GM13977 (cell line): Measurements from ENCODE around the gene RFLNA.

Experiments used
- DNase-seq: peaks from one replicate; pipeline ENCODE4 v3.0.0; 2012; ENCODE audit warnings: low spot score
- in situ Hi-C: fragments of 300-500 bp; cut with MboI; formaldehyde crosslinking; loops from one replicate; pipeline ENCODE4 v1.12.0; 2022; ENCODE audit warnings: low sequenced_read_pairs, low pct_unique_long_range_greater_than_20kb, mixed read lengths, inconsistent platforms; ENCODE audit not compliant: unreplicated experiment
- TF ChIP-seq, protein P1 (sequence below): IDR thresholded peaks from 2 replicates; pipeline ENCODE4 v1.5.1; 2012; ENCODE audit warnings: mild to moderate bottlenecking, control low read depth; ENCODE audit not compliant: insufficient read depth; ENCODE audit errors: extremely low read depth, missing control alignments

RFLNA gene

GRCh38 chr12:124306686-124307555 is 12.0 kb downstream of the RFLNA start:
- TF ChIP-seq, protein P1, sequence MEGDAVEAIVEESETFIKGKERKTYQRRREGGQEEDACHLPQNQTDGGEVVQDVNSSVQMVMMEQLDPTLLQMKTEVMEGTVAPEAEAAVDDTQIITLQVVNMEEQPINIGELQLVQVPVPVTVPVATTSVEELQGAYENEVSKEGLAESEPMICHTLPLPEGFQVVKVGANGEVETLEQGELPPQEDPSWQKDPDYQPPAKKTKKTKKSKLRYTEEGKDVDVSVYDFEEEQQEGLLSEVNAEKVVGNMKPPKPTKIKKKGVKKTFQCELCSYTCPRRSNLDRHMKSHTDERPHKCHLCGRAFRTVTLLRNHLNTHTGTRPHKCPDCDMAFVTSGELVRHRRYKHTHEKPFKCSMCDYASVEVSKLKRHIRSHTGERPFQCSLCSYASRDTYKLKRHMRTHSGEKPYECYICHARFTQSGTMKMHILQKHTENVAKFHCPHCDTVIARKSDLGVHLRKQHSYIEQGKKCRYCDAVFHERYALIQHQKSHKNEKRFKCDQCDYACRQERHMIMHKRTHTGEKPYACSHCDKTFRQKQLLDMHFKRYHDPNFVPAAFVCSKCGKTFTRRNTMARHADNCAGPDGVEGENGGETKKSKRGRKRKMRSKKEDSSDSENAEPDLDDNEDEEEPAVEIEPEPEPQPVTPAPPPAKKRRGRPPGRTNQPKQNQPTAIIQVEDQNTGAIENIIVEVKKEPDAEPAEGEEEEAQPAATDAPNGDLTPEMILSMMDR: no peak
- in situ Hi-C loops: loop anchor here (25.0 kb wide), 1 partner anchor 270 kb away; no protein-coding TSS in a partner anchor
- no peak for DNase-seq

- TF ChIP-seq, protein P1: no peak
- in situ Hi-C loops: loop anchor here (25.0 kb wide), 1 partner anchor 270 kb away; no protein-coding TSS in a partner anchor
- no peak for DNase-seq
Measured at GRCh38 chr12:124307556-124307825, 12.6 kb downstream of the RFLNA start.

DNA sequence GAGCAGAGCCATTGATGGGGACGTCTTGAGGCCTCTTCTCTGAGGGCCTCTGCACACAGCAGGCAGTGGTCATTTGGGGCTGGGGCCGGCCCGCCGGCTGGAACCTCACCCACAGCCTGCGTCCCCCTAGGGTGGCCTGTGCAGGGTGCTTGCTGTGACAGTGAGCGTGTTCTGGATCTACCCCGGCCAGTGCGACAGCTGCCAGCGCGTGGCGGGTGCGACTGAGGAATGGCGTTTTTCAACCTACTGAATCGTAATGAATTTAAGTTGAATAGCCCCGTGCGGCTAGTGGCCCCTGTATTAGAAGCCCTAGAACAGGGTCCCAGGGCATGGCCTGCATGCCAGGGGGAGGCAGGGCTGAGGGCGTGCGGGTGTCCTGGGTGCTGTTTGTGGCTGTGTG is 13.8 kb downstream of the RFLNA start:
- DNase-seq: no peak
- TF ChIP-seq, protein P1: no peak
- in situ Hi-C loops: loop anchor here (25.0 kb wide), 1 partner anchor 271 kb away; no protein-coding TSS in a partner anchor

DNA sequence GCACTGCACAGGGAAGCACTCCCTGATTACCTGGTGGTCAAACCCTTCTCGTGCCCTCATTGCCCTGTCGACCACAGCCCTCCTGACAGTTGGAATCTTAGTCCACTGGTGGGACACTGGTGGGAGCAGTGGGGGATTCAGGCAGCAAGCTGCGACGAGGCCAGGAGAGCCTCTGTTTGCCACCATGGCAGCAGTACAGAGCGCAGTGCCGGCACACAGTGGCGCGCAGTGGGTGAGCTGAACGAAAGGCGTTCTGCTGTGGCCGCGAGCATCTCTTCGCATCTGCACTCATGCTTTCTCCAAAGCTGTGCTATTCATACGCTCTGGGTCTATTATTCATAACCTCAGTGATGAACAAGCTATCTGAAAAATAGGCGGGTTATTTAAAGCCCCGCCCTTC is 14.3 kb downstream of the RFLNA start:
- in situ Hi-C loops: loop anchor here (25.0 kb wide), 1 partner anchor 272 kb away; no protein-coding TSS in a partner anchor

GRCh38 chr12:124309744-124310143 is 14.9 kb downstream of the RFLNA start:
- in situ Hi-C loops: loop anchor here (25.0 kb wide), 1 partner anchor 272 kb away; no protein-coding TSS in a partner anchor
- TF ChIP-seq, protein P1: no peak
- no peak for DNase-seq

More for the DNA sequence above, 14.3 kb downstream of the RFLNA start:
- TF ChIP-seq, protein P1: no peak
- DNase-seq: no peak

GRCh38 chr12:124310178-124310577 is 15.3 kb downstream of the RFLNA start:
- DNase-seq: no peak
- in situ Hi-C loops: loop anchor here (25.0 kb wide), 1 partner anchor 273 kb away; no protein-coding TSS in a partner anchor
- TF ChIP-seq, protein P1: no peak
